Measurements from ENCODE around the gene COX19. TPM values are rescaled to one million over a fixed set of nuclear protein-coding genes. Genes with fewer than 3 reads are reported as not detected.

Gene COX19
- total RNA-seq, 1 experiment from 2014 or later = 20.5 TPM

- Histone ChIP-seq H2AFZ (ENCODE audit: low read length) (no peak overlapping the region), H3K4me2 (ENCODE audit: low read depth, low read length, poor library complexity, severe bottlenecking) (peak overlapping the region; percentile 99), H3K4me1 (ENCODE audit: low read length) (peaks cover 35% of the 10 kb centered on the region), H4K20me1 (ENCODE audit: insufficient read depth, low read depth, low read length) (peaks cover 48% of the 10 kb centered on the region), H3K79me2 (ENCODE audit: low read length) (peaks cover 34% of the 10 kb centered on the region), H3K27ac (ENCODE audit: low read length) (no peak overlapping the region), H3K9ac (ENCODE audit: low read length) (no peak overlapping the region), H3K9me2 (replicated peaks; ENCODE audit: insufficient read depth, low read length) (no peaks in the 10 kb centered on the region), H3K4me3 (ENCODE audit: low read length) (no peak overlapping the region), H3K9me3 (ENCODE audit: low read length) (no peaks in the 10 kb centered on the region), H3K27me3 (ENCODE audit: low read length) (no peaks in the 10 kb centered on the region), H3K36me3 (ENCODE audit: insufficient read depth, low read length) (peaks cover 29% of the 10 kb centered on the region)
- no peak for DNase-seq
Observed at GRCh38 chr7:972676-973309, 2.6 kb downstream of the COX19 start.

DNA sequence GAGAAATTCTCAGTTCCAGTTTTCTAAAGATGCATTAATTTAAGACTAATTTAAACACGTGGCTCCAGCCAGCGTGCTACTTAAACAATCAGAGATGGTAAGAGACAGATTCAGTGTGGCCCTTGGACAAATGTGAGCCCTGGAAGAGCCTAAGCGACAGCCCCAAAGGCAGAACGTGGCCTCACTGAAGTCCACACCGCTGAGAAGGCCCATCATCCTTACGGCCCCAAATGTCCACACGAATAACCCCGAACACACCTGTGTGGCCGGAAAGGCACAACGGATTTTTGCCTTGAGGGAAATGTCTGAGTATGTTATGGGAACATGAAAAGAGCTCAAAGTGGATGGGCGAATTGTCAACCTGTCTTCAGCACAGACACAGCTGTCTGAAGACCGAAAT is 3.2 kb downstream of the COX19 start:
- no peak for DNase-seq
- Histone ChIP-seq H3K4me1 (ENCODE audit: low read length) (peaks cover 28% of the 10 kb centered on the region), H3K79me2 (ENCODE audit: low read length) (peaks cover 34% of the 10 kb centered on the region), H3K27me3 (ENCODE audit: low read length) (no peaks in the 10 kb centered on the region), H3K36me3 (ENCODE audit: insufficient read depth, low read length) (peaks cover 29% of the 10 kb centered on the region), H3K9me3 (ENCODE audit: low read length) (no peaks in the 10 kb centered on the region), H4K20me1 (ENCODE audit: insufficient read depth, low read depth, low read length) (peaks cover 52% of the 10 kb centered on the region), H3K9me2 (replicated peaks; ENCODE audit: insufficient read depth, low read length) (no peaks in the 10 kb centered on the region), H3K4me2 (ENCODE audit: low read depth, low read length, poor library complexity, severe bottlenecking) (no peak overlapping the region), H2AFZ (ENCODE audit: low read length) (no peak overlapping the region), H3K27ac (ENCODE audit: low read length) (no peak overlapping the region), H3K9ac (ENCODE audit: low read length) (no peak overlapping the region), H3K4me3 (ENCODE audit: low read length) (no peak overlapping the region)

GRCh38 chr7:970744-971143 is 4.6 kb downstream of the COX19 start:
- Histone ChIP-seq H3K9me3 (ENCODE audit: low read length) (no peaks in the 10 kb centered on the region), H3K9ac (ENCODE audit: low read length) (no peak overlapping the region), H3K79me2 (ENCODE audit: low read length) (peaks cover 34% of the 10 kb centered on the region), H3K4me3 (ENCODE audit: low read length) (no peak overlapping the region), H4K20me1 (ENCODE audit: insufficient read depth, low read depth, low read length) (peaks cover 62% of the 10 kb centered on the region), H3K9me2 (replicated peaks; ENCODE audit: insufficient read depth, low read length) (no peaks in the 10 kb centered on the region), H2AFZ (ENCODE audit: low read length) (no peak overlapping the region), H3K4me2 (ENCODE audit: low read depth, low read length, poor library complexity, severe bottlenecking) (no peak overlapping the region), H3K36me3 (ENCODE audit: insufficient read depth, low read length) (peaks cover 29% of the 10 kb centered on the region), H3K4me1 (ENCODE audit: low read length) (peaks cover 17% of the 10 kb centered on the region), H3K27ac (ENCODE audit: low read length) (no peak overlapping the region), H3K27me3 (ENCODE audit: low read length) (no peaks in the 10 kb centered on the region)
- DNase-seq = no peak

- H3K79me2 ChIP-seq (ENCODE audit: low read length) = peaks cover 25% of the 10 kb centered on the region
- H3K4me2 ChIP-seq (ENCODE audit: low read depth, low read length, poor library complexity, severe bottlenecking) = no peak overlapping the region
- H4K20me1 ChIP-seq (ENCODE audit: insufficient read depth, low read depth, low read length) = peaks cover 57% of the 10 kb centered on the region
- H3K4me3 ChIP-seq (ENCODE audit: low read length) = no peak overlapping the region
- H3K27me3 ChIP-seq (ENCODE audit: low read length) = no peaks in the 10 kb centered on the region
- no peak overlapping the region for H3K27ac ChIP-seq (ENCODE audit: low read length)
- no peak for DNase-seq
- H3K4me1 ChIP-seq (ENCODE audit: low read length) = peaks cover 14% of the 10 kb centered on the region
- no peak overlapping the region for H3K9ac ChIP-seq (ENCODE audit: low read length)
- H2AFZ ChIP-seq (ENCODE audit: low read length) = no peak overlapping the region
- no peaks in the 10 kb centered on the region for H3K9me3 ChIP-seq (ENCODE audit: low read length)
- peaks cover 29% of the 10 kb centered on the region for H3K36me3 ChIP-seq (ENCODE audit: insufficient read depth, low read length)
- no peaks in the 10 kb centered on the region for H3K9me2 ChIP-seq (replicated peaks; ENCODE audit: insufficient read depth, low read length)
Observed at GRCh38 chr7:969403-969802, 5.9 kb downstream of the COX19 start.

DNA sequence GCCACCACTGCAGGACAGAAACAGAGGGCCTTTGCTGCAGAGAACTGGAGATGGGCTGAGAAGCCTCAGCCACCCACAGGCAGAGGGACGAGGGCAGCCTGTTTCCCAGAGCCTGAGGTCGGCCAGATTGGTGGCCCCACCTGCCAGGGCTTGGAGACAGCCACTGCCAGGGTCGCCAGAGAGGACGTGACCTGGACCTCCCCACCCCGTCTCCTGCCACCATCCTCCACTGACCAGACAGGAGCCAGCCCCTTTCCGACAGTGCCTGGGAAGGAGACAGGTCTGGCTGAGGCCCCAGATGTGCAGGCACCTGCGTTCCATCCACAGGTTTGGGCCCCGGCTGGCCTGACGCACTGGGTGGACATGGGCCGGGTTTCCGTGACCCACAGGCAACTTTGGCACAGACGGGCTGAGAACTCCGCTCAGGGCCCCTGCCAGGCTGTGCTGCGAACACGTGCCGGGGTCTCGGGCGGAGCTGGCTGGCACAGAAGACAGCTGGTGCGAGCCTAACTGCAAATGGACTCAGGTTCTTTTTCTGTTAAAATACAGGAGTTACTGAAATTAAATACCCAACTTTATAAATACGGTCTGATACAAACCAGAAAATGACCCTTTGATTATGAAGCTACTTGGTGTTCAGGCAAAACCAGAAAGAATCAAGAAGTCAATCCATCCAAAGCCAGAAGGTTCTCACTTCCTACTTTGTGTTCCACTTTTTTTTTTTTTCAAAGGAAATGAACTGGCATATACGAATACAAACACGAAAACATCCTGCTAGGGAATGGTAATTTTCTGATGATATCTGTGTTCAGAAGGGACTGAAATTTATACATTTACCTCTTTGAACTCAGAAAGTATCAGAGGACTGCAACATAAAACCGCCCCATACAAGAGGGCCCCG is 6.9 kb downstream of the COX19 start:
- Histone ChIP-seq H3K27ac (ENCODE audit: low read length) (no peak overlapping the region), H3K4me3 (ENCODE audit: low read length) (no peak overlapping the region), H3K9me2 (replicated peaks; ENCODE audit: insufficient read depth, low read length) (no peaks in the 10 kb centered on the region), H3K79me2 (ENCODE audit: low read length) (peaks cover 16% of the 10 kb centered on the region), H3K9me3 (ENCODE audit: low read length) (no peaks in the 10 kb centered on the region), H4K20me1 (ENCODE audit: insufficient read depth, low read depth, low read length) (peaks cover 54% of the 10 kb centered on the region; the same call in 1 of the 2 replicates), H3K4me1 (ENCODE audit: low read length) (peaks cover 5% of the 10 kb centered on the region), H3K9ac (ENCODE audit: low read length) (no peak overlapping the region), H3K4me2 (ENCODE audit: low read depth, low read length, poor library complexity, severe bottlenecking) (no peak overlapping the region), H3K27me3 (ENCODE audit: low read length) (no peaks in the 10 kb centered on the region), H3K36me3 (ENCODE audit: insufficient read depth, low read length) (peaks cover 29% of the 10 kb centered on the region), H2AFZ (ENCODE audit: low read length) (no peak overlapping the region)
- no peak for DNase-seq

DNA sequence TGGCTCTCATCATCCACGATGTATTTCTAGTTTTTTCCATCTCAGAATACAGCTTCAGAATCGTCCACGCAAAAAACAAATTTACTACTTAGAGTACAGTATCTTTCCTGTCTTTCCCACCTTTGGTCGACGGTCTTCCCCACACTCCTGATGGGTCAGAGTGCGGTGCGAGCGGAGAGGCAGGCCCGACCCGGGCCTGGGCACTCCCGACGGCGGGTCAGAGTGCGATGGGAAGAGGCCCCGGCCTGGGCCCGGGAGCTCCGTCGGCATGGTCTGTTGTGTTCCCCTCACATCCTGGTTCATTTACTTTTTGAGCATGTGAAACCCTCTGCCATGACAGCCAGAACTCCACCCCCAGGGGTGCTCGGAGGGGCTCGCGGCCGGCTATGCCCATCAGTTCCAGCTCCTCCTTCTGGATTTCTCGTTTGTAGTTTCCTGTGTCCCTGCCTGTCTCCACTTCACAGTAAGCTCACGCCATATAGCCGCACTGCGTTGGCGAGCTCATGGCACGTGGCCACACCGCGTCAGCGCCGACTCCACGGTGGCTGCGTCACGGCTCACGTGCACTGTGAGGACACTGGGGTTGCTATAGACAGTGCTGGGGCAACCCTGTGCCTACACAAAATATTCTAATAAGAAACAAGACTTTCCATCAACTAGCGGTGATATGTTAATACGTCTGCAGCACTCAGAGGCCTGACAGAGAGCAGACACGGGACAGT is 7.8 kb downstream of the COX19 start:
- Histone ChIP-seq H4K20me1 (ENCODE audit: insufficient read depth, low read depth, low read length) (peaks cover 45% of the 10 kb centered on the region; the same call in 1 of the 2 replicates), H3K4me3 (ENCODE audit: low read length) (no peak overlapping the region)
- DNase-seq = no peak

DNA sequence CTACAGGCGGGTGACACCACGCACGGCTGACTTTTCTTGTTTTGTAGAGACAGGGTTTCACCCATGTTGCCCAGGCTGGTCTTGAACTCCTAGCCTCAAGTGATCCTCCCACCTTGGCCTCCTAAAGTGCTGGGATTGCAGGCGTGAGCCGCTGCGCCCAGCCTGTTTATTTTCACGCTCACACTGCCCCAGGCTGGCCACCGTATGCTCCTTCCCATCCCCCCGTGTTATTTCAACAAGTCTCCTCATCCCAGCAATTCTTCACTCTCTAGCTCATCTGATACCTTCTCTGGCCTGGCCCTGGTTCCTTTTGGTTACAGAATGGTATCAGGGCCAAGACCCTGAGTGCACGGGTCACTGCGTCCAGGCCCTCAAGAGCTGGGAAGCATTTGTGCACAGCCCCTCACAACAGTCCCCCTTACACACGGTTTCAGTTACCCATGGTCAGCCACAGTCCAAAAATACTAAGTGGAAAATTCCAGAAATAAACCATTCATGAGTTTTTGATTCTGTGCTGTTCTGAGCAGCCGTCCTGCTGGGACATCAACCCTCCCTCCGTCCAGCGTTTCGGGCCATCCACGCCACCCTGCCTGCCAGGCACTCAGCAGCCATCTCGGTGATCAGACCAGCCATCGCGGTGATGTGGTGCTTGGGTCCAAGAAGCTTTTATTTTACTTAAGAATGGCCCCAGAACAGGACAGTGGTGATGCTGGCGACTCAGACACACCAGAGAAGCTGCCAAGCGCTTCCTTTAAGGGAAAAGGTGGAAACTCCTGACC is 8.9 kb downstream of the COX19 start:
- DNase-seq = no peak
- Histone ChIP-seq H2AFZ (ENCODE audit: low read length) (no peak overlapping the region), H3K4me2 (ENCODE audit: low read depth, low read length, poor library complexity, severe bottlenecking) (no peak overlapping the region), H3K79me2 (ENCODE audit: low read length) (no peaks in the 10 kb centered on the region; the same call in 1 of the 2 replicates), H3K9ac (ENCODE audit: low read length) (no peak overlapping the region), H4K20me1 (ENCODE audit: insufficient read depth, low read depth, low read length) (peaks cover 37% of the 10 kb centered on the region; the same call in 1 of the 2 replicates), H3K4me1 (ENCODE audit: low read length) (no peaks in the 10 kb centered on the region; the same call in 1 of the 2 replicates), H3K27ac (ENCODE audit: low read length) (no peak overlapping the region), H3K4me3 (ENCODE audit: low read length) (no peak overlapping the region), H3K27me3 (ENCODE audit: low read length) (no peaks in the 10 kb centered on the region), H3K9me3 (ENCODE audit: low read length) (no peaks in the 10 kb centered on the region; the same call in 1 of the 2 replicates), H3K36me3 (ENCODE audit: insufficient read depth, low read length) (peaks cover 13% of the 10 kb centered on the region; the same call in 1 of the 2 replicates), H3K9me2 (replicated peaks; ENCODE audit: insufficient read depth, low read length) (no peaks in the 10 kb centered on the region)

More for the DNA sequence above, 7.8 kb downstream of the COX19 start:
- Histone ChIP-seq H3K27me3 (ENCODE audit: low read length) (no peaks in the 10 kb centered on the region), H3K27ac (ENCODE audit: low read length) (no peak overlapping the region), H3K9me3 (ENCODE audit: low read length) (no peaks in the 10 kb centered on the region; the same call in 1 of the 2 replicates), H3K9me2 (replicated peaks; ENCODE audit: insufficient read depth, low read length) (no peaks in the 10 kb centered on the region), H3K79me2 (ENCODE audit: low read length) (peaks cover 6% of the 10 kb centered on the region), H2AFZ (ENCODE audit: low read length) (no peak overlapping the region), H3K9ac (ENCODE audit: low read length) (no peak overlapping the region), H3K4me2 (ENCODE audit: low read depth, low read length, poor library complexity, severe bottlenecking) (no peak overlapping the region), H3K36me3 (ENCODE audit: insufficient read depth, low read length) (peaks cover 21% of the 10 kb centered on the region), H3K4me1 (ENCODE audit: low read length) (no peaks in the 10 kb centered on the region; the same call in 1 of the 2 replicates)
